KG1 (cell line): ENCODE results near the gene UCK2.

ENCODE experiments used
- DNase-seq: peaks from one replicate; lab custom pipeline; 2025; lab: John Stamatoyannopoulos, UW

UCK2 gene

DNA sequence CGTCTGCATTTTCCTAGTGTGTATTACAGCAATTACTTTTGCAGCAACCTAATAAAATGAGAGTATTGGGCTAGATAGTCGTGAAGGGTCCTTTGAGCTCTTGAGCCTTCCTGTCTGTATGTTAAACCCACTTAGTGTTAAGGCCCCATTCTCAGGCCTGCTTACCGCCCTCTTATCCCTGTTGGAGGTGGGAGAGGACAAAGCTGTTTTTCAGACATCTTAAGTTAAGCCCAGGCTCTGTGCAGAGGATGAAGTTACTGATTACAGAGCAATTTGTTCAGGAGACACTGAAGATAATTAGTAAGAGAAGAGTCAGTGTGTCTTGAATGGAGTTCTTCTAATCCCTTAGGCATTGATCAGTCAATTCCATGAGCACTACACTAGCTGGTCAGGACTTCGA, 114.6 kb downstream of the UCK2 start:
- no peak for DNase-seq

- DNase-seq = no peak
Observed at GRCh38 chr1:165942927-165943597, 115.6 kb downstream of the UCK2 start.

DNA sequence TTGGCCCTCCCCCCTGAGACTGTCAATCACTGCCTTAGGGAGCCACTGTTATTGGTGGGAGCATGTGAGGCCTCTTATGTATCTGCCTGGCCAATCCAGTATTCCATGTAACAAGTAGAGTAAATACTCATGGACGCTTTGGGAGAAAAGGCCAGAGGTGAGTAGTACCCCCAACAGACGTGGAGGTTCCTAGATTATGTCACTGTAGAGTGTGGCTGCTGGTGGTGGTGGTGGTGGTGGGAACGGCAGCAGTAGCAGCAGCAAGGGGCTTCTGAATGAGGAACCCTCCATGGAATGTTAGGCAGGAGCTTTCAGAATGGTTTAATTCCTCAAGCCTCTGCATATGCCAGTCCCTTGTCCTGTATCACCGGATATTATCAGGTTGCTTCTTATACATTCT, 118.5 kb downstream of the UCK2 start:
- no peak for DNase-seq

GRCh38 chr1:165947797-165948455, 120.5 kb downstream of the UCK2 start:
- no peak for DNase-seq

DNA sequence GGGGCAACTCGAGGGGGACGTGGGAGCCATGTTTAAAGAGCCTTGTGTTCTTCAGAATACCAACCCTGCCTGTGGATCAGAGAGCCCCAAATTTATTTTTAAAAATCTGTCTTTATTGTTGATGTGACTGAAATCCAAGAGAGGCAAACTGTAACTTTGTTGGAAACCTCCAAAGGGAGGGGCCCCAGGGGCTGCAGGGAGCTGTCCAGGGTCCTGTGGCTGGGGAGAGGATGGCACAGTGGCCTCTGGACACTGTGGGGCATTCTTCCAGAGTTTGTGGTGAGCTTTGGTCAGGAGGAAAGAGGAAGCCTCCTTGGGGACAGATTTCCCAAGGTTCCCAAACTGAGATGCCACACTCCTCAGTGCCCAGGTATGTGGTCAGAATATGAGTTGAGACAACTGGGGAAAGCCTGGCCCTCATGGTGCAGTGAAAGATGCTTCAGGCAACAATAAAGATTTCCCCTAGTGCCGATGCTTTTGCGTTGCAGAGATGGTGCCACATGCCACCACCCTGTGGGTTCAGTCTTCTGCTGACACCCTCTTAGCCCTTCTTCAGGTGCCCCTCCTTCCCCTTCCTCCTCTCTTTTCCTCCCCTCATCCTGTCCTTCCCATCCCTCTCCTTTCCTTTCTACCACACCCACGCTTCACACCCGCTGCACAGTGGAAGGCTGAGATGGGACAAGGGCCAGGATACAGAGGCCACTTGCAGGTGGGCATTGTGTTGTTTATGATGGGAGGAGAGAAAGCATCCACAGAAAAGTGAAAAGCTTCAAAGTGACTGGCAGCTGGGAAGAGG, 122.1 kb downstream of the UCK2 start:
- no peak for DNase-seq

GRCh38 chr1:165954940-165955339, 127.5 kb downstream of the UCK2 start:
- no peak for DNase-seq

DNA sequence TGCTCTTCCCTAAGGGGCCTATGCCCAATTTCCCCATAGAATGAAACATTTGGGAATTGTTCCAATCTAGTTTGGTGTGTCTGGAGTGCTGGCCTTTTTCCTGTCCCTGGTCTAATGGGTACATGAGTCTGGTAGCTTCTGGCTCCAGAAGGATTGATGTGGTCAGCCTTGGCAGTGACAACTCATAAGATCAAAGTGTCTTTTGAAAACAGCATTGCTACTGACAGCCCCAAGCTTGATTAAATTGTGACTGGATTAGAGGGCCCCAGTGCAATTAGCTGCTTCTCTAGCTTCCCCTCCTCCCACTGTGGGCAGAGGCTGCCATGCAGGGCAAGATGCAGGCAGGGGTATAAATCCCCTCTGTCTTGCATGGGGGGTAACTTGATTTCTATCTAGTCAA, 130.9 kb downstream of the UCK2 start:
- no peak for DNase-seq

DNA sequence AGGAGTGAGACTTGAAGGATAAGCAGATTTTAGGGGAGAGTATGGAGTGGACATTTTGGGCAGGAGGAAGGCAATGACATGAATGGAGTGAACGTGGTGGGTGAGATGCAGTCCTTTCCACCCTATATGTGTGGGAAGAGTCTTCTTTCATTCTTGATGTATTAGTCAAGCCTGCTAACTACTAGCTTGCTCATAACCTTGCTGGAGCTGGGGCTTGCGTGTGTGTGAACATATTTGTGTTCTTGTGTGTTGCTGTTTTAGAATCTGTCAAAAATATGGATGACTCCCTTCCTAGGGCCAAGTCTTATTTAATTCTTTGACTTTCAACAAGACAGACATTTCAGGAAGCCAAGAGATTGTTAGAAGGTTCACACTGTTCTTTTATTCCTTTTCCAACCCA, 132.7 kb downstream of the UCK2 start:
- DNase-seq = no peak

- no peak for DNase-seq
Observed at GRCh38 chr1:165960881-165961280, 133.5 kb downstream of the UCK2 start.
